ENCODE measurements around the gene SHROOM3.
"Not testable (repeated sequence)": the region's sequence is repeated elsewhere in the genome, so short reads cannot be mapped to it uniquely, and the experiment has no call there.

DNA sequence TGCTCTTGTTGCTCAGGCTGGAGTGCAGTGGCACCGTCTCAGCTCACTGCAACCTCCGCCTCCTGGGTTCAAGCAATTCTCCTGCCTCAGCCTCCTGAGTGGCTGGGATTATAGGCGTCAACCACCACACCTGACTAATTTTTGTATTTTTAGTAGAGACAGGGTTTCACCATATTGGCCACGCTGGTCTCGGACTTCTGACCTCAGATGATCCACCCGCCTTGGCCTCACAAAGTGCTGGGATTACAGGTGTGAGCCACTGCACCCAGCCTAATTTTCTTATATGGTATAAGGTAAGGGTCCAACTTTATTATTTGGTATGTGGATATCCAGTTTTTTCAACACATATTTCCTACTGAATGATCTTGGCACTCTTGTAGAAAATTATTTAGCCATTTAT is 19.0 kb downstream of the SHROOM3 start:
- TF ChIP-seq, protein P1, sequence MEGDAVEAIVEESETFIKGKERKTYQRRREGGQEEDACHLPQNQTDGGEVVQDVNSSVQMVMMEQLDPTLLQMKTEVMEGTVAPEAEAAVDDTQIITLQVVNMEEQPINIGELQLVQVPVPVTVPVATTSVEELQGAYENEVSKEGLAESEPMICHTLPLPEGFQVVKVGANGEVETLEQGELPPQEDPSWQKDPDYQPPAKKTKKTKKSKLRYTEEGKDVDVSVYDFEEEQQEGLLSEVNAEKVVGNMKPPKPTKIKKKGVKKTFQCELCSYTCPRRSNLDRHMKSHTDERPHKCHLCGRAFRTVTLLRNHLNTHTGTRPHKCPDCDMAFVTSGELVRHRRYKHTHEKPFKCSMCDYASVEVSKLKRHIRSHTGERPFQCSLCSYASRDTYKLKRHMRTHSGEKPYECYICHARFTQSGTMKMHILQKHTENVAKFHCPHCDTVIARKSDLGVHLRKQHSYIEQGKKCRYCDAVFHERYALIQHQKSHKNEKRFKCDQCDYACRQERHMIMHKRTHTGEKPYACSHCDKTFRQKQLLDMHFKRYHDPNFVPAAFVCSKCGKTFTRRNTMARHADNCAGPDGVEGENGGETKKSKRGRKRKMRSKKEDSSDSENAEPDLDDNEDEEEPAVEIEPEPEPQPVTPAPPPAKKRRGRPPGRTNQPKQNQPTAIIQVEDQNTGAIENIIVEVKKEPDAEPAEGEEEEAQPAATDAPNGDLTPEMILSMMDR (IDR thresholded peaks at IDR 0.05): not testable (repeated sequence)
- not testable (repeated sequence) for TF ChIP-seq POLR2AphosphoS5 (IDR thresholded peaks at IDR 0.05; ENCODE audit: insufficient read depth in 1 of 2, low read depth in 1 of 2)
